HEK293T (cell line): Measurements from ENCODE around the gene TIGD1.

Experiments
- CTCF ChIA-PET: fragments of 350-600 bp; formaldehyde crosslinking; extraction: SDS; loops from one replicate; lab custom pipeline; 2021; ENCODE audit warnings: antibody characterized with exemption, inconsistent platforms; lab: Yijun Ruan, JAX
- POLR2A ChIA-PET: fragments of 350-600 bp; formaldehyde crosslinking; extraction: SDS; loops from one replicate; lab custom pipeline; 2020; ENCODE audit warnings: antibody characterized with exemption, inconsistent platforms; lab: Yijun Ruan, JAX
- DNase-seq: peaks from one replicate; pipeline ENCODE4 v3.0.0; 2012; ENCODE audit warnings: mixed read lengths; ENCODE audit errors: extremely low spot score
- ARNT ChIP-seq: fragments of 450-650 bp; IDR thresholded peaks from 2 replicates; pipeline ENCODE4 v1.6.1; 2017; ENCODE audit warnings: mild to moderate bottlenecking
- BHLHE40 ChIP-seq: fragments of 450-650 bp; IDR thresholded peaks from 2 replicates; pipeline ENCODE4 v1.6.1; 2016; ENCODE audit warnings: mild to moderate bottlenecking, moderate library complexity, borderline replicate concordance
- CTBP1 ChIP-seq: fragments of 450-650 bp; IDR thresholded peaks from 2 replicates; pipeline ENCODE4 v1.6.1; 2016; ENCODE audit warnings: borderline replicate concordance
- ELF4 ChIP-seq: fragments of 450-650 bp; IDR thresholded peaks from 2 replicates; pipeline ENCODE4 v1.6.1; 2017; ENCODE audit warnings: antibody characterized with exemption
- FOXA1 ChIP-seq: fragments of 450-650 bp; IDR thresholded peaks from 2 replicates; pipeline ENCODE4 v1.6.1; 2016; ENCODE audit warnings: mild to moderate bottlenecking
- FOXK2 ChIP-seq: fragments of 450-650 bp; IDR thresholded peaks from 2 replicates; pipeline ENCODE4 v1.6.1; 2016; ENCODE audit warnings: mild to moderate bottlenecking
- FOXM1 ChIP-seq: fragments of 450-650 bp; IDR thresholded peaks from 2 replicates; pipeline ENCODE4 v1.6.1; 2017; ENCODE audit warnings: mild to moderate bottlenecking, borderline replicate concordance
- HDGF ChIP-seq: fragments of 450-650 bp; IDR thresholded peaks from 2 replicates; pipeline ENCODE4 v1.6.1; 2017; ENCODE audit warnings: antibody characterized with exemption, borderline replicate concordance
- L3MBTL2 ChIP-seq: fragments of 450-650 bp; conservative IDR thresholded peaks from 2 replicates; pipeline ENCODE4 v1.6.1; 2016; ENCODE audit warnings: mild to moderate bottlenecking
- LEF1 ChIP-seq: fragments of 450-650 bp; IDR thresholded peaks from 2 replicates; pipeline ENCODE4 v1.6.1; 2017; ENCODE audit warnings: mild to moderate bottlenecking, borderline replicate concordance
- NFRKB ChIP-seq: fragments of 450-650 bp; IDR thresholded peaks from 2 replicates; pipeline ENCODE4 v1.6.1; 2016; ENCODE audit warnings: mild to moderate bottlenecking, moderate library complexity
- PKNOX1 ChIP-seq: fragments of 450-650 bp; IDR thresholded peaks from 2 replicates; pipeline ENCODE4 v1.6.1; 2016
- SP1 ChIP-seq: fragments of 450-650 bp; IDR thresholded peaks from 2 replicates; pipeline ENCODE4 v1.6.1; 2017
- SUZ12 ChIP-seq: fragments of 450-650 bp; IDR thresholded peaks from 2 replicates; pipeline ENCODE4 v1.6.1; 2016; ENCODE audit warnings: mild to moderate bottlenecking
- TARDBP ChIP-seq: fragments of 450-650 bp; IDR thresholded peaks from 2 replicates; pipeline ENCODE4 v1.6.1; 2016
- ZNF384 ChIP-seq: fragments of 450-650 bp; IDR thresholded peaks from 2 replicates; pipeline ENCODE4 v1.6.1; 2016

The TIGD1 gene

GRCh38 chr2:232523402-232523681, 27.0 kb downstream of the TIGD1 start:
- DNase-seq: no peak
- ChIA-PET POLR2A (interaction anchor here (2.1 kb wide), 1 partner anchor 27 kb away, joined by 8 read pairs; the partner anchor contains the start of genes EIF4E2 and TIGD1), CTCF (interaction anchor here (0.6 to 1.4 kb wide), 6 partner anchors 9 to 673 kb away, joined by 3 to 4 read pairs (median 3); no protein-coding TSS in a partner anchor)
- TF ChIP-seq ZNF384 (no peak), FOXA1 (no peak), ELF4 (no peak), SP1 (no peak), L3MBTL2 (no peak), FOXK2 (no peak), LEF1 (no peak), ARNT (no peak), CTBP1 (no peak), TARDBP (no peak), HDGF (no peak), SUZ12 (no peak), PKNOX1 (no peak), FOXM1 (no peak), BHLHE40 (no peak)

GRCh38 chr2:232522623-232523401, 27.5 kb downstream of the TIGD1 start:
- TF ChIP-seq SP1: no peak
- no peak for TF ChIP-seq ELF4
- TF ChIP-seq TARDBP: no peak
- TF ChIP-seq PKNOX1: no peak
- no peak for TF ChIP-seq ZNF384
- TF ChIP-seq L3MBTL2: no peak
- no peak for TF ChIP-seq FOXK2
- TF ChIP-seq HDGF: no peak
- no peak for TF ChIP-seq BHLHE40
- TF ChIP-seq FOXA1: no peak
- TF ChIP-seq LEF1: no peak
- TF ChIP-seq CTBP1: no peak
- no peak for TF ChIP-seq SUZ12
- TF ChIP-seq NFRKB: no peak
- no peak for DNase-seq
- CTCF ChIA-PET: interaction anchor here (0.6 to 1.6 kb wide), 9 partner anchors 9 to 672 kb away, joined by 3 to 5 read pairs (median 3); partner anchors contain the start of gene CHRNG
- POLR2A ChIA-PET: interaction anchor here (2.1 kb wide), 1 partner anchor 28 kb away, joined by 8 read pairs; the partner anchor contains the start of genes EIF4E2 and TIGD1

GRCh38 chr2:232521959-232522622, 28.3 kb downstream of the TIGD1 start:
- DNase-seq: peak; percentile 82
- ChIA-PET POLR2A (no interaction called here), CTCF (interaction anchor here (0.6 to 1.6 kb wide), 6 partner anchors 17 to 621 kb away, joined by 3 to 5 read pairs (median 3); partner anchors contain the start of gene CHRNG)
- TF ChIP-seq L3MBTL2 (no peak), TARDBP (no peak), SP1 (no peak), FOXM1 (no peak), NFRKB (no peak), FOXA1 (no peak), PKNOX1 (no peak), HDGF (no peak), ELF4 (no peak), BHLHE40 (no peak), SUZ12 (no peak), ZNF384 (no peak), FOXK2 (no peak), CTBP1 (no peak), LEF1 (no peak), ARNT (no peak)

GRCh38 chr2:232521098-232521497, 29.3 kb downstream of the TIGD1 start:
- no peak for DNase-seq
- POLR2A ChIA-PET: no interaction called here
- CTCF ChIA-PET: interaction anchor here (0.6 to 0.9 kb wide), 4 partner anchors 44 to 177 kb away, joined by 3 read pairs; no protein-coding TSS in a partner anchor
- TF ChIP-seq TARDBP: no peak
- TF ChIP-seq ZNF384: no peak
- TF ChIP-seq FOXM1: no peak
- no peak for TF ChIP-seq SP1
- no peak for TF ChIP-seq ELF4
- no peak for TF ChIP-seq CTBP1
- no peak for TF ChIP-seq HDGF
- TF ChIP-seq SUZ12: no peak
- no peak for TF ChIP-seq ARNT
- TF ChIP-seq L3MBTL2: no peak
- TF ChIP-seq BHLHE40: no peak
- no peak for TF ChIP-seq PKNOX1
- no peak for TF ChIP-seq FOXA1
- no peak for TF ChIP-seq NFRKB
- no peak for TF ChIP-seq LEF1
- no peak for TF ChIP-seq FOXK2
